Measurements from ENCODE around the gene SF3A2. TPM values are rescaled to one million over a fixed set of nuclear protein-coding genes. Genes with fewer than 3 reads are reported as not detected.

The SF3A2 gene
- total and polyA plus RNA-seq, 2 donors (not counting 1 experiment from before 2014, with no cell fraction given) = 98.2 to 140 TPM

- H3K27ac Mint-ChIP-seq = peak overlapping the region; percentile 93
- H4K20me1 ChIP-seq (ENCODE audit: control insufficient read depth, insufficient read depth, low read length, poor library complexity, severe bottlenecking) = peaks cover 75% of the 10 kb centered on the region
- H3K4me1 ChIP-seq (ENCODE audit: control insufficient read depth in 2 of 2, insufficient read depth in 2 of 2, low read length in 2 of 2) = peaks cover 37 to 53% of the 10 kb centered on the region in 2 donors
- no peaks in the 10 kb centered on the region for H3K9me3 ChIP-seq (ENCODE audit: control extremely low read depth in 1 of 3, control insufficient read depth in 2 of 3, insufficient read depth in 1 of 3, low read length in 2 of 3)
- DNase-seq (no peak), ATAC-seq (ENCODE audit: low read depth) (no peak)
- peaks cover 46% of the 10 kb centered on the region for H3K4me1 Mint-ChIP-seq
- no peak overlapping the region for H3K4me3 ChIP-seq (ENCODE audit: control extremely low read depth in 1 of 5, extremely low read depth in 1 of 5, insufficient read depth in 1 of 5, low read depth in 2 of 5, low read length in 4 of 5)
- H3K4me3 Mint-ChIP-seq = peak overlapping the region; percentile 86
- H3K4me2 ChIP-seq (replicated peaks; ENCODE audit: low read depth, low read length, poor library complexity, severe bottlenecking) = peak overlapping the region; percentile 99
- intact Hi-C loops (cut with micrococcal nuclease) = loop anchor here (2.0 to 10.0 kb wide), 2 partner anchors 15 to 201 kb away; partner anchors contain the start of gene GADD45B
- 96% methylated on average over 5 of the region's 9 CpGs for WGBS (ENCODE audit: insufficient coverage)
- H3K9ac ChIP-seq (ENCODE audit: low read length) = peak overlapping the region; percentile 50
- peak overlapping the region; percentile 79 to 84 for H3K27ac ChIP-seq (ENCODE audit: low read length in 2 of 2)
- no peaks in the 10 kb centered on the region for H3K27me3 Mint-ChIP-seq
- ChIA-PET POLR2A (interaction anchor here (0.6 to 10.8 kb wide), 17 partner anchors 14 to 330 kb away, joined by 3 to 134 read pairs (median 4); partner anchors contain the start of gene JSRP1), CTCF (interaction anchor here (0.6 to 7.5 kb wide), 25 partner anchors 8 to 347 kb away, joined by 3 to 66 read pairs (median 4); partner anchors contain the start of genes AP3D1, JSRP1, PLEKHJ1 and SF3A2)
- H3K27me3 ChIP-seq (replicated peaks in 1 of 4; ENCODE audit: control extremely low read depth in 1 of 4, control insufficient read depth in 3 of 4, insufficient read depth in 4 of 4, low read length in 3 of 4) = no peaks in the 10 kb centered on the region
- no peak overlapping the region for H2AFZ ChIP-seq (ENCODE audit: insufficient read depth, low read depth, low read length, poor library complexity, severe bottlenecking)
- peaks cover 0 to 35% of the 10 kb centered on the region in 2 experiments for H3K36me3 ChIP-seq (replicated peaks in 1 of 2; ENCODE audit: control extremely low read depth in 1 of 2, control insufficient read depth in 1 of 2, extremely low read depth in 1 of 2, insufficient read depth in 2 of 2, low read length in 1 of 2)
- peaks cover 86% of the 10 kb centered on the region for H3K79me2 ChIP-seq (ENCODE audit: control insufficient read depth, insufficient read depth, low read length)
- TF ChIP-seq EZH2 (IDR thresholded peaks at IDR 0.05; ENCODE audit: borderline replicate concordance, insufficient read depth, low read depth, low read length, poor library complexity, severe bottlenecking) (no peak), CTCF (IDR thresholded peaks at IDR 0.05) (no peak)
- no peaks in the 10 kb centered on the region for H3K9me3 Mint-ChIP-seq (ENCODE audit: insufficient read depth)
Measured at GRCh38 chr19:2274185-2274711, 37.6 kb downstream of the SF3A2 start.
